Measurements from ENCODE around the gene DNM1. TPM values are rescaled to one million over a fixed set of nuclear protein-coding genes. Genes with fewer than 3 reads are reported as not detected.

DNM1 gene
- polyA plus RNA-seq, 1 of the 3 experiments (the other 2 are of a cell fraction) = 35.7 TPM

DNA sequence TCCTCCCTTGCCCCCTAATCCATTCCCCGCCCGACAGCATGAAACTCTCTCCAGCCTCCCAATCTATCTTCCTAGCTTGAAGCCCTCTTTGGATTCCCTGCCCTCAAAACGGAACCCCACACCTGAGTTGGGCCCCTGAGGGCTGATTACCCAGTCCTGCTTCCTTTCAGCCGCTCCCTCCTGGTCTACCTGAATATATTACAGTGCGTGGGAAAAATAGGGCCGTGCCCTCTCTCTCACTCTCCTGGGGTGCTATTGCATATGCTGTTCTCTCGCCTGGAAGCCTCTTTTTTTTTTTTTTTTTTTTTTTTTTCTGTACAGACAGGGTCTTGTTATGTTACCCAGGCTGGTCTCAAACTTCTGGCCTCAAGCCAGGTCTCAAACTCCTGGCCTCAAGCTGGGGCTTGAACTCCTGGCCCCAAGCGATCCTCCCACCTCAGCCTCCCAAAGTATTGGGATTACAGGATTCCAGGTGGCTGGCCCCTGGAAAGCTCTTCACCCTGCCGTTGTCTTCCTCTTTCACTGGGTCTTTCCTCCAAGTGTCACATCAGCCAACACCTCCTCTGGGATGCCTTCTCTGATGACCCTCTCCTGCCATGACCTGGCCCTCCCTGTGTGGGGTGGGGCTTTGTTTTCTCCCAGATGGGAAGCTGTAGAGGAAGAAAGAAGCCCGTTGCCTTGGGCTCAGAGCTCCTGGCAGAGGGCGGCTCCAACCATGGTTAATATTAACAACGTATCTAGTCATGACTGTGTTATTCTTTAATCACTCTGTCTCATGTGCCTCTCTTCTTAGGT lies 8.2 kb downstream of the DNM1 start:
- Histone ChIP-seq H2AFZ (ENCODE audit: low read depth) (no peak overlapping the region), H3K27ac (ENCODE audit: low read depth in 2 of 2, low read length in 1 of 2) (no peak overlapping the region), H3K36me3 (replicated peaks in 1 of 2; ENCODE audit: control insufficient read depth in 1 of 2, insufficient read depth in 2 of 2, low read length in 1 of 2) (peaks cover 0 to 3% of the 10 kb centered on the region in 2 experiments), H4K20me1 (ENCODE audit: insufficient read depth) (no peaks in the 10 kb centered on the region), H3K4me1 (ENCODE audit: control insufficient read depth in 1 of 2, insufficient read depth in 2 of 2, low read depth in 1 of 2, low read length in 1 of 2) (peaks cover 14 to 22% of the 10 kb centered on the region in 2 experiments; a peak in 3 of 4 replicates), H3K9me3 (no peaks in the 10 kb centered on the region), H3F3A (replicated peaks; ENCODE audit: insufficient read depth) (peaks cover 17% of the 10 kb centered on the region), H3K79me2 (ENCODE audit: insufficient read depth) (peaks cover 2% of the 10 kb centered on the region), H3K4me2 (no peak overlapping the region), H3K9ac (no peak overlapping the region), H3K27me3 (ENCODE audit: insufficient read depth) (no peaks in the 10 kb centered on the region), H3K4me3 (ENCODE audit: low read depth in 2 of 2, low read length in 1 of 2) (no peak overlapping the region), H3K9me2 (no peaks in the 10 kb centered on the region)
- TF ChIP-seq FOXM1 (IDR thresholded peaks at IDR 0.05; ENCODE audit: low read depth) (no peak), NFIC (IDR thresholded peaks at IDR 0.05; ENCODE audit: borderline replicate concordance) (no peak), GATA2 (CRISPR knock-in tag; IDR thresholded peaks at IDR 0.05) (no peak)
- TF ChIP-seq, protein P1, sequence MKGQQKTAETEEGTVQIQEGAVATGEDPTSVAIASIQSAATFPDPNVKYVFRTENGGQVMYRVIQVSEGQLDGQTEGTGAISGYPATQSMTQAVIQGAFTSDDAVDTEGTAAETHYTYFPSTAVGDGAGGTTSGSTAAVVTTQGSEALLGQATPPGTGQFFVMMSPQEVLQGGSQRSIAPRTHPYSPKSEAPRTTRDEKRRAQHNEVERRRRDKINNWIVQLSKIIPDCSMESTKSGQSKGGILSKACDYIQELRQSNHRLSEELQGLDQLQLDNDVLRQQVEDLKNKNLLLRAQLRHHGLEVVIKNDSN (IDR thresholded peaks at IDR 0.05; ENCODE audit: borderline replicate concordance, low read depth) = no peak
- TF ChIP-seq, protein P2, sequence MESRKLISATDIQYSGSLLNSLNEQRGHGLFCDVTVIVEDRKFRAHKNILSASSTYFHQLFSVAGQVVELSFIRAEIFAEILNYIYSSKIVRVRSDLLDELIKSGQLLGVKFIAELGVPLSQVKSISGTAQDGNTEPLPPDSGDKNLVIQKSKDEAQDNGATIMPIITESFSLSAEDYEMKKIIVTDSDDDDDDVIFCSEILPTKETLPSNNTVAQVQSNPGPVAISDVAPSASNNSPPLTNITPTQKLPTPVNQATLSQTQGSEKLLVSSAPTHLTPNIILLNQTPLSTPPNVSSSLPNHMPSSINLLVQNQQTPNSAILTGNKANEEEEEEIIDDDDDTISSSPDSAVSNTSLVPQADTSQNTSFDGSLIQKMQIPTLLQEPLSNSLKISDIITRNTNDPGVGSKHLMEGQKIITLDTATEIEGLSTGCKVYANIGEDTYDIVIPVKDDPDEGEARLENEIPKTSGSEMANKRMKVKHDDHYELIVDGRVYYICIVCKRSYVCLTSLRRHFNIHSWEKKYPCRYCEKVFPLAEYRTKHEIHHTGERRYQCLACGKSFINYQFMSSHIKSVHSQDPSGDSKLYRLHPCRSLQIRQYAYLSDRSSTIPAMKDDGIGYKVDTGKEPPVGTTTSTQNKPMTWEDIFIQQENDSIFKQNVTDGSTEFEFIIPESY (IDR thresholded peaks at IDR 0.05; ENCODE audit: borderline replicate concordance, low read depth) = no peak
- 90% methylated on average over 12 of the region's 12 CpGs for WGBS (ENCODE audit: low lambda C conversion rate)
- DNase-seq = no peak
- CTCF ChIA-PET = interaction anchor here (0.8 to 1.4 kb wide), 3 partner anchors 9 to 44 kb away, joined by 4 to 6 read pairs (median 4); partner anchors contain the start of gene DNM1
- POLR2A ChIA-PET = no interaction called here

DNA sequence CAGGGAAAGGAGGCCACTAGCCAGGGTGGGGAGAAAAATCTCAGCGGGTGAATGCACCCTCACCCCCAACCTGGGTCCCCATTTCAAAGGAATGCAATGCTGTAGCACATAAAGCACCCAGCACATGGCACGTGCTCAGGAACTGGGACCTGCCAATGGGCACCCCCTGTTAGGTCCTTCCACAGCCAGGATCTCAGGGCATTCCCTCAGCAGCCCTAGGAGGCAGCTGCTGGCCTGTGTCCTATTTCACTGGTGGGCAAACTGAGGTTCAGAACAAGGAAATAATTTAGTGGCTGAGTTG lies 8.8 kb downstream of the DNM1 start:
- peaks cover 0 to 3% of the 10 kb centered on the region in 2 experiments for H3K36me3 ChIP-seq (replicated peaks in 1 of 2; ENCODE audit: control insufficient read depth in 1 of 2, insufficient read depth in 2 of 2, low read length in 1 of 2)
- DNase-seq = no peak
- H3K27me3 ChIP-seq (ENCODE audit: insufficient read depth) = no peaks in the 10 kb centered on the region
- peaks cover 18 to 24% of the 10 kb centered on the region in 2 experiments; a peak in 3 of 4 replicates for H3K4me1 ChIP-seq (ENCODE audit: control insufficient read depth in 1 of 2, insufficient read depth in 2 of 2, low read depth in 1 of 2, low read length in 1 of 2)
- H3K9me2 ChIP-seq = no peaks in the 10 kb centered on the region
- H3K4me2 ChIP-seq = no peak overlapping the region
- no peak overlapping the region for H3K9ac ChIP-seq
- H3K27ac ChIP-seq (ENCODE audit: low read depth in 2 of 2, low read length in 1 of 2) = no peak overlapping the region
- no peak overlapping the region for H2AFZ ChIP-seq (ENCODE audit: low read depth)
- CTCF ChIA-PET = interaction anchor here (1.4 kb wide), 1 partner anchor 9 kb away, joined by 6 read pairs; the partner anchor contains the start of gene DNM1
- H3K79me2 ChIP-seq (ENCODE audit: insufficient read depth) = no peaks in the 10 kb centered on the region
- POLR2A ChIA-PET = no interaction called here
- H3F3A ChIP-seq (replicated peaks; ENCODE audit: insufficient read depth) = peaks cover 16% of the 10 kb centered on the region
- 87% methylated on average over 2 of the region's 2 CpGs for WGBS (ENCODE audit: low lambda C conversion rate)
- no peaks in the 10 kb centered on the region for H3K9me3 ChIP-seq
- no peak overlapping the region for H3K4me3 ChIP-seq (ENCODE audit: low read depth in 2 of 2, low read length in 1 of 2)
- no peak for TF ChIP-seq TCF12 (IDR thresholded peaks at IDR 0.05)
- TF ChIP-seq, protein P3, sequence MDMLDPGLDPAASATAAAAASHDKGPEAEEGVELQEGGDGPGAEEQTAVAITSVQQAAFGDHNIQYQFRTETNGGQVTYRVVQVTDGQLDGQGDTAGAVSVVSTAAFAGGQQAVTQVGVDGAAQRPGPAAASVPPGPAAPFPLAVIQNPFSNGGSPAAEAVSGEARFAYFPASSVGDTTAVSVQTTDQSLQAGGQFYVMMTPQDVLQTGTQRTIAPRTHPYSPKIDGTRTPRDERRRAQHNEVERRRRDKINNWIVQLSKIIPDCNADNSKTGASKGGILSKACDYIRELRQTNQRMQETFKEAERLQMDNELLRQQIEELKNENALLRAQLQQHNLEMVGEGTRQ (IDR thresholded peaks at IDR 0.05; ENCODE audit: borderline replicate concordance, low read depth, low read length) = no peak
- no peak for TF ChIP-seq POLR2AphosphoS5 (IDR thresholded peaks at IDR 0.05; ENCODE audit: low read depth, low read length)
- no peak for TF ChIP-seq GATA2 (CRISPR knock-in tag; IDR thresholded peaks at IDR 0.05)
- TF ChIP-seq NFIC (IDR thresholded peaks at IDR 0.05; ENCODE audit: borderline replicate concordance) = no peak
- TF ChIP-seq NRF1 (IDR thresholded peaks at IDR 0.05; ENCODE audit: low read depth, low read length) = no peak
- TF ChIP-seq CHD2 (IDR thresholded peaks at IDR 0.05; ENCODE audit: low read length, partially characterized antibody) = no peak
- TF ChIP-seq YY1 (IDR thresholded peaks at IDR 0.05; ENCODE audit: low read depth) = no peak
- TF ChIP-seq EP300 (IDR thresholded peaks at IDR 0.05; ENCODE audit: borderline replicate concordance in 1 of 2, low read depth in 1 of 2, low read length in 1 of 2) = no peak
- TF ChIP-seq, protein P2 (IDR thresholded peaks at IDR 0.05; ENCODE audit: borderline replicate concordance, low read depth) = no peak
- TF ChIP-seq MEF2A (IDR thresholded peaks at IDR 0.05; ENCODE audit: borderline replicate concordance, low read depth) = no peak
- TF ChIP-seq SMC3 (IDR thresholded peaks at IDR 0.05; ENCODE audit: low read depth, low read length) = no peak
- TF ChIP-seq TAF1 (IDR thresholded peaks at IDR 0.05; ENCODE audit: borderline replicate concordance, low read depth, low read length) = no peak
- TF ChIP-seq EZH2phosphoT487 (IDR thresholded peaks at IDR 0.05; ENCODE audit: borderline replicate concordance, low read depth) = no peak
- no peaks in the 10 kb centered on the region for H4K20me1 ChIP-seq (ENCODE audit: insufficient read depth)

Data from SK-N-SH (cell line).